Right hindlimb (tissue), 1 donor: Measurements from ENCODE around the gene AGAP9.
"Not testable (repeated sequence)": the region's sequence is repeated elsewhere in the genome, so short reads cannot be mapped to it uniquely, and the experiment has no call there.

Experiments used
- DNase-seq: peaks from one replicate; pipeline ENCODE4 v3.0.0-alpha.2; 2018

The AGAP9 gene

GRCh38 chr10:47484786-47485185 lies 38.7 kb downstream of the AGAP9 start:
- DNase-seq: not testable (repeated sequence)

GRCh38 chr10:47483923-47484322 lies 39.5 kb downstream of the AGAP9 start, which contains the start of gene ANXA8:
Gene ANXA8, minus strand, starts transcription at chr10:47484115. Its CDS starts 182 bp downstream, at chr10:47483933.
- not testable (repeated sequence) for DNase-seq

GRCh38 chr10:47482367-47482766 lies 41.1 kb downstream of the AGAP9 start:
- DNase-seq: not testable (repeated sequence)

GRCh38 chr10:47481768-47482181 lies 41.7 kb downstream of the AGAP9 start:
- peak; percentile 3 for DNase-seq

GRCh38 chr10:47481182-47481766 lies 42.2 kb downstream of the AGAP9 start:
- DNase-seq: not testable (repeated sequence)

GRCh38 chr10:47480133-47480532 lies 43.3 kb downstream of the AGAP9 start:
- DNase-seq: not testable (repeated sequence)

- peak; percentile 0 for DNase-seq
Measured at GRCh38 chr10:47478114-47478513, 45.3 kb downstream of the AGAP9 start.

GRCh38 chr10:47477078-47477477 lies 46.4 kb downstream of the AGAP9 start:
- not testable (repeated sequence) for DNase-seq

- DNase-seq: peak; percentile 3
Measured at GRCh38 chr10:47475101-47475500, 48.3 kb downstream of the AGAP9 start.

- not testable (repeated sequence) for DNase-seq
Measured at GRCh38 chr10:47473516-47473915, 49.9 kb downstream of the AGAP9 start.

- DNase-seq: not testable (repeated sequence)
Measured at GRCh38 chr10:47472647-47473046, 50.8 kb downstream of the AGAP9 start.

GRCh38 chr10:47472072-47472471 lies 51.4 kb downstream of the AGAP9 start:
- DNase-seq: not testable (repeated sequence)

GRCh38 chr10:47468731-47469528 lies 54.5 kb downstream of the AGAP9 start:
- peak; percentile 1 for DNase-seq

DNA sequence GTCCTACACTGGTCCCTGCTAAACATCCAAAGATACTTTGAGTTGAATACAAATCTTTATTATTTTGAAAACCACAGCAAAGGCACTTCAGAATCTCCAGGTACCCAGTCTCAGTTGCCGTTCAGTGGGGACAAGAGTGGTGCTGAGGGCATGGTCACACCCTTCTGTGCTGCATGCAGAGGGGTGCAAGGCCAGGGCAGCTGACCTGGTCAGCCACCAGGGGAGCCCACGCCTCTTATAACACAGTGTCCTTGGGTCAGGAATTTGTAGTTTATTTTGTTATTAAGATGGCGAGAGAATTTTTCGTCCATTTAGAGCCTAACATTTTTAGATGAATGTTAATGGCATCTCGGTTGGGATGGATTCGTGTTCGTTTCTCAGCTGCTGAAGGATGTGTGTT lies 55.5 kb downstream of the AGAP9 start:
- not testable (repeated sequence) for DNase-seq

DNA sequence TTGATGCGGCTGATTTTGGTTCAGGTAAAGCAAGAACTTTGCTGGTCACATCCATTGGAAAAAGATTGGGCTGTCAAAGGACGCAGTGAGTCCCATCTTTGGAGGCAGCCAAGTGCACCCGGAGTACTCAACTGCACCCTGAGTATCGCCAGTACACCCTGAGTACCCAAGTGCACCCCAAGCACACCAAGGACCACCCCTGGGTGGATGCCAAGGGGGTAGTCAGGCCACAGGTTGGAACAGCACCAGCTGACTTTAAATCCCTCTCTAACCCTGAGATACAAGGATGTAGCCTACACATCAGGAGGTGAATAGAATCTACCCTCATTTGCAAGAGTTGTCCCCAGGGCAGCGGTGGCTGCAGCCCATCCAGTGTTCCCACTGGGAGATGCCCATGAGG lies 56.0 kb downstream of the AGAP9 start:
- not testable (repeated sequence) for DNase-seq

DNA sequence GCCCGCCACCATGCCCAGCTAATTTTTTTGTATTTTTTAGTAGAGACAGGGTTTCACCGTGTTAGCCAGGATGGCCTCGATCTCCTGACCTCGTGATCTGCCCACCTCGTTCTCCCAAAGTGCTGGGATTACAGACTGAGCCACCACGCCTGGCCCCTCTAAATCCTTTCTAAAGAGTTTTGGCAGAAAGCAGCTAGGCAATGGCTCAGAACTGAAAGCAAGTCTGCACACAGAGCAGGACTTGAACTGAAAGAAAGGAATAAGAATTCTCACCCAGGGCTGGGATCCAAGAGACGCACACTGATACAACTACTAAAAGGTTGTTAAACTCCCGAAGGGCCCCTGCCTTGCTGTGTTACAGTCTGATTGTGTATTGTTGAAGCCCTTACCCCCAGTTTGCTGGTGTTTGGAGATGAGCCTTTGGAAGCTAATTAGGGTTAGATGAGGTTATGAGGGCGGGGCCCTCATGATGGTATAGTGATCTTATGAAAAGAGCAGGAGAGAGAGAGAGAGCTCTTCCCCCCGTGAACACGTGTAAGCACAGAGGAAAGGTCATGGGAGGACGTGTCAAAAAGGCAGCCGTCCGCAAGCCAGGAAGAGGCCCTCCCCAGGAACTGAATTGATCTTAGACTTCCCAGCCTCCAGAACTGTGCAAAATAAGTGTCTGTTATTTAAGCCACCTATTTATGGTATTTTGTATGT lies 58.1 kb downstream of the AGAP9 start:
- DNase-seq: peak; percentile 27

DNA sequence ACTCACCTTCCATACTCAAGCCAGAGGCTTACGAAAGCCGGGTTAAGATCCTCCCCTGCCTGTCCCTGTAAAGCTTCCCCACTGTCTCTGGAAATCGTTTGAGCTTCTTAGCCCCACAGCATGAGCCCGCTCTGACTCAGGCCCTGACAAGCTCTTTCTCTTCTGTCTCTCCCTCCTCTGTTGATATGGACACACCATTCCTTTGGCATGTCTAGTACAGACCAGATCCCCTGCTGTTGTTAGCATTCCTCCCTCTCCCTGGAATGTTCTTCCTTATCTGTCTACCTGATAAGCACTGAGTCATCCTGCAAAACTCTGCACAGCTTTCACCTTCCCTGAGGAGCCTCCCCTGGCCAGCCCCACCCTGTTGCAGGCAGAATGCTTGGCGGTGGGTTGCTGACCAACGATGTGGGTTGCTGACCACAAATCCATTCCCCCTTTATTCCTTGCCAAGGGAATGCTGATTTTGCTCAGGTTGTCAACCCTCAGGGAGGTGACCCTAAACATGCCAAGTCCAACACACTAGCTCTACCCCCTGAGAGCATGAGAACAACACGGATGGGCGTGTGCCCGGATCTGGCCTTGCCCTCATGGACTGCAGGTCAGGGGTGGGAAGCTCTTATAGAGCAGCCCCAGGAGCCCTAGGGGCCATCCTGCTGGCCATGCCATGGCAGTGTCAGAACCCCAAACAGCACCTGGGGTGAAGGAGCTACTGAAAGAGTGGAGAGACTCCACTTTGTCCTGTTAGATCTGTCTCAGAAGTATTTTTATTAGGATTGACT lies 60.7 kb downstream of the AGAP9 start:
- DNase-seq: not testable (repeated sequence)

- DNase-seq: peak; percentile 80
Measured at GRCh38 chr10:47461261-47461687, 62.2 kb downstream of the AGAP9 start.

GRCh38 chr10:47458466-47459154 lies 64.8 kb downstream of the AGAP9 start:
- peak; percentile 1 for DNase-seq

GRCh38 chr10:47457826-47458225 lies 65.6 kb downstream of the AGAP9 start:
- peak; percentile 9 for DNase-seq

DNA sequence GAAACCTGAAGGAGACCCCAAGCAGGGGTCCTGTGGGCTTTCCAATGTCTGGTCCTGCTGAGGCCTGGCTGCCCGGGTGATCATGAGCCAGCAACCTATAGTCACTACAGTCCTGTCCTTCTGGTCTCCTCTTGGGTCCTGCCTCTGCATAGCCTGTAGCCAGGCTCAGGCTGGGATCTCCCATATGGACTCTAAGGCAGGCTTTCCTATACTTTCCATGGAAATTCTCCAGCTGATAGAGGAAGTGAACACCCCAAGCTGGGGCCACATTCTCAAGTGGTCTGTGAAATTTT lies 66.0 kb downstream of the AGAP9 start:
- DNase-seq: no peak
